GM19193 (cell line): ENCODE results near the gene NOTCH2.

ENCODE experiments used
- POLR2A ChIP-seq: IDR thresholded peaks from 4 replicates; pipeline ENCODE4 v1.6.1; 2011; ENCODE audit not compliant: insufficient read depth, insufficient read length; ENCODE audit errors: extremely low read depth

NOTCH2 gene

DNA sequence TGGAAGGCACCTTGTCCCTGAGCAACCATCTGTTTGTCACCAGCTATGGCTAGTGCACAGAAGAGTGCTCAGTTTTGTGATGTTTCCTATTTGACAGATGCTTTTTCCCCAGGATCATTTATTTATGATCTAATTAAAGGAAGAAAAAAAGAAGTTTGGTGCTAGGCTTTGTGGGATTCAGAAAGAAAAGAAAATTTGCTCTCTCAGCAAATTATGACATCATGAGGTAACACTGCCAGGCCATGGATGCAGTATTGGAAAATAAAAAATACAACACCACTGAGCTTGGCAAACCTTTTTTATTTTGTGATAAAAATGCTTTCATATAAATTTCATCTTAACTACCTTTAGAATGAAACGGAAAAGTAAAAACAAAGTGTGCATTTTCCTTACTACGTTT, 157.7 kb downstream of the NOTCH2 start:
- no peak for TF ChIP-seq POLR2A

DNA sequence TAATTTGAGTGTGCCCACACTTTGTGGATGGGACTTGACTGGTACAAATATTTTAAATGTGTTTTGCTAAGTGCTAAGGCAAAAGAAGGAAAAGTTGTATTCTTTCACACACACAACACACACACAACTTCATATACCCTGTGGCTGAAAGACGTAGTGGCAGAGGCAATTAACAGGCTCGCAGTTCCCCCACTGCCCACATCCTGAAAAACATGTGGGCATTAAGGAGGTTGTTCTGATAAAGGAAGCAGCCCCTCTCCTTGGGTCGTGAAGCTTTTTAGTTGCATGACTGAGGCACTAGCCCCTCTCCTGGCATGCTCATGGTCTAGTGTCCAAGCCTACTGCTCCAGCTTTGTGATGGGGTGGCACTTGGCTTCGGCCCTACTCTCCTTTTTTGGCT, 158.8 kb downstream of the NOTCH2 start:
- no peak for TF ChIP-seq POLR2A

DNA sequence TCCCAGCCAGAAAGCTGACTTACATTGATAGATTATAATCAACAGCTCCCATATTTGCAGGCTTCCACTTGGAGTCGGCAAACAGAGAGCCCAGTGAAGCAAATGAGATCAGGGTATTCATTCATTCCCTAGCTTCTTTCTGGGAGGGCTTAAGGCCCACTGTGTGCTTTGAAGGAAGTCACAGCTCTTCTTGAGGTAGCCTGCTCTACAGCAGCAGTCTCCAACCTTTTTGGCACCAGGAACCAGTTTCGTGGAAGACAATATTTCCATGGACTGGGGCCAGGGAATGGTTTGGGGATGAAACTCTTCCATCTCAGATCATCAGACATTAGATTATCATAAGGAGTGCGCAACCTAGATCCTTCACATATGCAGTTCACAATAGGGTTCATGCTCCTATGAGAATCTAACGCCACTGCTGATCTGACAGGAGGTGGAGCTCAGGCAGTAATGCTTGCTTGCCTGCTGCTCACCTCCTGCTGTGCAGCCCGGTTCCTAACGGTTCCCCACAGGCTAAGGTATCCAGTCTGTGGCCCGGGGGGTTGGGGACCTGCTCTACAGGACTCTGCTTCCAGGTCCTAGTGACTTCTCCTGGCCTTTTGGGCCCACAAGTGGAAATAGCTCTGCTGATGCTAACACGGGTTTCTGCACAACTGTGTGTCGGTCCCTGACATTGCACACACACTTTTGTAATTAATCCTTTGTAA, 159.4 kb downstream of the NOTCH2 start:
- TF ChIP-seq POLR2A: no peak

DNA sequence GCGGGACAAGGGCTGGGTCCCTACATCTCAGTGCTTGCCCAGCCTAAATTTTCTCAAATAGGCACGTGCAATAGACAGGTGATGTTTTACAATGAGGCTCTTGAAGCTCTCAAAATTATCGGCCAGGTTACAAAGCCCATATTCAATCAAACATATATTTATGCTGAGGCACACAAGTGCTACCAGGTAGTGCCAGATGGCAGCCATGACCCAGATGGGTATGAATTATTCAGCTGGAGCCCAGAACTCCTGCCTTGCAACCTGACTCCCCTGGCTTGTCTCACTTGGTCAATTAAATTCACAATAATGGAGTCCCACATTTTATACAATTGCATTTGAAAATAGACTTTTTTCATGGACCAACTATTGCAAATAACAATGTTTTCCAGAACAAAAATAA, 160.8 kb downstream of the NOTCH2 start:
- TF ChIP-seq POLR2A: no peak

DNA sequence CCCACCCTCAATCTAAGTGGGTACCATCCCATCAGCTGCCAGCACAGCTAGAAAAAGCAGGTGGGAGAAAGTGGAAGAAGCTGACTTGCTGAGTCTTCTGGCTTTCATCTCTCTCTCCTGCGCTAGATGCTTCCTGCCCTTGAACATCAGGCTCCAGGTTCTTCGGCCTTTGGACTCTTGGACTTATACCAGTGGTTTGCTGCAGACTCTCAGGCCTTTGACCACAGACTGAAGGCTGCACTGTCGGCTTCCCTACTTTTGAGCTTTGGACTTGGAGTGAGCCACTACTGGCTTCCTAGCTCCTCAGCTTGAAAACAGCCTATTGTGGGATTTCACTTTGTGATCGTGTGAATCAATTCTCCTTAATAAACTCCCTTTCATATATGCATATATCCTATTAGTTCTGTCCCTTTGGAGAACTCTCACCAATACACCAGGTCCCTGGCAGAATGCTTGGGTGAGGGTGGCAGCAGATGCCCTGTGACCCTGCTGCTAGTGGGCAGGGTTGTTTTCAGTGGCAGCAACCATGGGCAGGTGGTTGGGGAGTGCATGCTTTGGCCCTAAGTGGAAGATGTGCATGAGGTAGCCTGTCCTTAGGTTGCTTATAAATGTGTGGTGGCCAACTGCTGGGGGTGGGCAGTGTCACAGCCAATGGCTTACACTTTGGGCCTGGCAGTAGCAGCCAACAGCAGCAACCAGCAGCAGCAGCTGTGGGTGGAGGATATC, 162.4 kb downstream of the NOTCH2 start:
- no peak for TF ChIP-seq POLR2A

DNA sequence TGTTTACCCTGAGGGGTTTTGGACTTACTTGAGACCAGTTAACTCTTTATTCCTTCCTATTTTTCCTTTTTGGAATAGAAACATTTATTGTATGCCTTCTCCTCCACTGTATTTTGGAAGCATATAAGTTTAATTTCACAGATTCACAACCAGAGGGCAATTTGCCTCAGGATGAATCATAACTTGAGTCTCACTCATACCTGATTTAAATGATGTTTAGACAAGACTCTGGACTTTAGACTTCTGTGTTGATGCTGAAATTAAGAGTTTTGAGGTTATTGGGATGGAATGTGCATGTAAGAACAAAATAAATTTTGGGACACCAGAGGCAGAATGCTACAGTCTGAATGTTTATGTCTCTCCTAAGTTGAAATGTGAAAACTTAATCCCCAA, 166.0 kb downstream of the NOTCH2 start:
- TF ChIP-seq POLR2A: no peak

DNA sequence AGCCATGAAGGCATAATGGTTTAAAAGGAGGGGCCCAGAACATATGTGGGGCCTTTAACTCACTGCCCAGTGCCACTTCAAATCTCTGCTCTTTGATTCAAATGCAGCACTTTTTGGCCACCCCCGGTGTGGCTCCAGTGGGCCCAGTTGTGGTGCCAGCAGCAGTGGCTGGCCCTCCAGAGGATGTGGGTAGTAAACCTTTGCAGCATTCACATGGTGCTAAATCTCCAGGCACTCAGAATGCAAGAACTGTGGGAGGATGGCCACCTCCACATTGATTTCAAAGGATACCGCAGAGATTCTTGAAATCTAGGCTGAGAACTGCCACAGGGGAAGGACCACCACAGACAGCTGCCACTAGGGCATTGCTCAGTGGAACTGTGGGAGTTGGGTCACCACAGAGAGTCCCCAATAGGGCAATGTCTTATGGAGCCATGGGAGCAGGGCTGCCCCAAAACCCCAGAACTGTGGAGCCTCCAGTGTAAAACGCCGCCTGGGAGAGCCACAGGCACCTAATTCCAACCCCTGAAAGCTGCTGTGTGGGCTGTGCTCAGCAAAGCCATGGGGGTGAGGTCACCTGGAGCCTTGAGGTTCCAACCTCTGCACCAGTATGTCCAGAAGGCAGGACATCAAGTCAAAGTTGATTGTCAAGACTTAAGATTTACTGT, 166.6 kb downstream of the NOTCH2 start:
- no peak for TF ChIP-seq POLR2A

DNA sequence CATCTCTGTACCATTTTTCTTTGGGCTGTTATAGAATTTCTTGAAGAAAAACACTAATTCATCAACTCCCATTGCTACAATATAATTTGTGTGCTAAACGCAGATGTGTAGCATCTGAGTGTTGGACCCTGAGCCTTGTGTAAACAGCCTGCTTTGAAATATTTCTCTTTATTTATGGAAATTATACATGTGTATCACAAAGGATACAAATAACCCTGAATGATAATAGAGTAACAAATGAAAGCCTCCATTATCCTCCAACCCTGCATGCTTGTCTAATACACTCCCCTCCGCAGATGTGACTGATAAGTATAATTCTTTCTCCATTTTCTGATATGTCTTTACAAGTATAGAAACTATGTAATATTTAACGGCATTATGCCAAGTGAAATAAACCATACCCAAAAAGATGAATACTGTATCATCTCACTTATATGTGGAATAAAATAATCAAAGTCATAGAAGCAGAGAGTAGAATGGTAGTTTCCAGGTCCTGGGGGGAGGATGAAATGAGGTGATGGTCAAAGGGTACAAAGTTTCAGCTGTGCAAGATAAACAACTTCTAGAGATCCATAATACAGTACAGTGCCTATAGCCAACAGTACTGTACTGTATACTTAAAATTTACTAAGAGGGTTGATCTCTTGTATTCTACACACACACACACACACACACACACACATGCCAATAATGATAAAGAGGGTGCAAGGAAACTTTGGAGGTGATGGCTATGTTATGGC, 170.3 kb downstream of the NOTCH2 start:
- no peak for TF ChIP-seq POLR2A

DNA sequence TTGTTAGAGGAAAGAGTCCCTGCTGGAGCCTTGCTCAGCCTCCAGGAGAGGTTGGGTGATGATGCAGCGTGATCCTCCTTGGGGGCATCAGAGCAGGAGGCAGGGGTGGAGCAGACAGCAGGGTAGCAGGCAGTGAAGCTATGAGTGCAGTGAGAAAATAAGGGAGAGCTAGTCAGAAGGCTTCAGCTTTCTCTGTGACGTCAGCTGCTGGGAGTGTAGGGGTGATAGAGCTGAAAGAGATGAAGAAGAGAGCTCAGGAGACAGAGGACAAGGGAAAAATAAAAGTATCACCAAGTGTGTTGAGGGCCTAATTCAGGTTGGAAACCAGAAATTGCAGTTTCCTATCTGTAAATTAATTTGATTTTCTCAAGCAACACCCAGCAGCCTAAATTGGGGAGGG, 170.9 kb downstream of the NOTCH2 start:
- TF ChIP-seq POLR2A: no peak

DNA sequence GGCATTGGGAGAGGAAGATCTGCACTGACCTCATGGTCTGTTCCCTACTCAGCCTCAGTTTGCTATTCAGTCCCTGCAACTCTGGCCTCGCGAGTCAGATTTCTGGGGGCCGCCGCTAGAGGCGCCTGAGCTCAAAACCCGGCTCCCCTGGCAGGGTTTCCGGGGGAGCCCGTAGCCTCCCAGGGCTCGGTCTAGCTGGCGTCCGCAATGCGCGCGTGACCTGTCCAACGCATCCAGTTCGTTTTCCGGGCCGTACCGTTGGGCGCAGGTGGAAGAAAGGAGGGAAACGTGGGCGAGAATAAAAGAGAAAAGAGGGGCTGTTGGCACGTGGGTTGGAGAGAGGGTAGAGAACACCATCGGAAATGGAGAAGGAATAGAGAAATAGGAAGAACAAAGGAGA, 173.2 kb downstream of the NOTCH2 start, which contains the start of gene ADAM30:
TSS of gene ADAM30 (minus strand) at position 213 of the 400 bp plus-strand sequence. CDS start at position 34, 179 bp downstream.
- no peak for TF ChIP-seq POLR2A

DNA sequence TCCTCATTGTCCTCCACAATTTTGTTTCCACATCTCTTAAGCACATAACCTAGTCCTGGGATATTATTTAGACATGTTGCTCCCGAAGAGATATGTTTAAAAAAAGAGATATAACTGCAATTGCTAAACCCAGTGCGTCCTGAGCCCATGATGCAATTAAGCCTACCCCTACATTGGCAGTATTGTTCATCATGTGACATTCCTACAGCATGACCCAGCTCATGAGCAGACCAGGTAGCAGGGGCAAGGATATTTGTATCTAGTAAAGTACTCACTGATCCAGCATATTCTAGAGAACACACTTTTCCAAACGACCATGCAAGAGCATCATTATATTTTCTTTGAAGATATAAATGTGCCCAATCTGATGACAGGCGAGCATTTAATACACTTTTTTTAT, 174.4 kb downstream of the NOTCH2 start:
- no peak for TF ChIP-seq POLR2A

DNA sequence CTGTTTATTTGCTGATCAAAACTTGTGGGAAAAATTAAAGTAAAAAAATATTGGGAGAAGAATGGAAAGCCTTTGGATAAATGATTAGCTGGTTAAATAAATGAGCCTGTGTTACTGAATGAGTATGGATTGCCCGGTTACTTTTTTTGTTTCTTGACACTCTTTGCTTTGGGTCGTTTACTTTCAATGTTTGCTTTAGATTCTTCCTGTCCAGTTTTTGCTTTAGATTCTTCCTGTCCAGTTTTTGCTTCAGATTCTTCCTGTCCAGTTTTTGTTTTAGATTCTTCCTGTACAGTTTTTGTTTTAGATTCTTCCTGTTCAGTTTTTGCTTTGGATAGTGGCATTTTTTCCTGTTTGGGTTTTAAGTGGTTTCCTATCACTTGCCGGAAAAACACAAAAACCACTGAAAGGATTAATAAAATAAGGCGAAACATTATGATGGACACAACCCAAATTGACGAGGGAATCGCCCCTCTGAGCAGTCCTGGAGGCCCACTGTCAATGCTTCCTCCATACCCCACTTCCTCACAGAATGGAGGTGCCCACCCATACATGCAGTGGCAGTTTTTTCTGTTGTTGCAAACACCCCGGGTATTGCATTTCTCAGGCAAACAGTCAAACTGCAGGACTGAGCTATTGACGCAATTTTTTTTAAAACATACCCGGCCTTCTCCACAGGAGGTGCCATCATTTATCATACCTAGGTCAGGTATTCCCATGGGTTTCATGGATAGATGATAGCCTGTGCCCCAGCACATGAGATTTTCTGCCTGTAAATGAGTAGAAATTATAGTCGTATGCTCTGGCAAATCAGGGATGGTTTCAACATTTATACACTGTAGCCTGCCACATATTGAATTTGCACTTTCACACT, 175.4 kb downstream of the NOTCH2 start:
- TF ChIP-seq POLR2A: no peak

DNA sequence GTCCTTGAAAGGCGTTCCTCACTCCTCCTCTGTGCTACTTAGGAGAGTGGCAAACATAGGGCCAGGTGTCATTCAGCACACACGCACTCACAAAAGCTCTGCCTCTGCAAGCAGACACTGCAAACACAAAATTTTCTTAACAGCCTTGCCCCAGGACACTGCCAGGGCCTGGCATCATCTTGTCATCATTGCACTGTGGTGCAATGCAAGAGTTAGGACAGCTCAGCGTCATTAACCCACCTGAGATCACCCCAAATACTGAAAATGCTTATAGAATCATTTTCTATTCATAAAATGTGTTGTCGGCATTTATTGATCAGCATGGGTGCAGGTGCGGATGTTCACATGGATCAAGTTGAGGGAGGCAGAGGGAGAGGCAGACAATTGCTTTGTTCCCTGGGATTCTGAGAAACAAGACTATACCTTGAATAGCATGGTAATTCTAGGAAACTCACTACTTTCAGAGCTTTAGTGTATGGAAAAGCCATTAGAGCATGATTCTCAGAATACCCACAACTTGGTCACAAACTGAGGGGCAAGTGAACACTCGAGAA, 176.1 kb downstream of the NOTCH2 start:
- TF ChIP-seq POLR2A: no peak

DNA sequence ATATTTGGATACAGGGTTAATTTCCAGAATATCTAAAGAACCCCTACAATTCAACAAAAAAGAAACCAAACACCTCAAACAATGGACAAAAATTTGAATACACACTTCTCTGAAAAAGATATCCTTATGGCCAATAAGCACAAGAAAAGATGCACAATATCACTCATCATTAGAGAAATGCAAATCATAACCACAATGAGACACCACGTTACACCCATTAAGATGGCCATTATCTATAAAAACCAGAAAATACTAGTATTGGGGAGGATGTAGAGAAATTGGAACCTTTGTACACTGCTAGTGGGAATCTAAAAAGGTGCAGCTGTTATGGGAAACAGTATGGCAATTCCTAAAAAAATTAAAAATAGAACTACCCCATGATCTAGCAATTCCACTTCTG, 178.1 kb downstream of the NOTCH2 start:
- no peak for TF ChIP-seq POLR2A
